ENCODE results near the gene BCAS1.

BCAS1 gene

GRCh38 chr20:53996584-53997486 lies 73.6 kb downstream of the BCAS1 start:
- no peak for ATAC-seq
- TF ChIP-seq, protein P1, sequence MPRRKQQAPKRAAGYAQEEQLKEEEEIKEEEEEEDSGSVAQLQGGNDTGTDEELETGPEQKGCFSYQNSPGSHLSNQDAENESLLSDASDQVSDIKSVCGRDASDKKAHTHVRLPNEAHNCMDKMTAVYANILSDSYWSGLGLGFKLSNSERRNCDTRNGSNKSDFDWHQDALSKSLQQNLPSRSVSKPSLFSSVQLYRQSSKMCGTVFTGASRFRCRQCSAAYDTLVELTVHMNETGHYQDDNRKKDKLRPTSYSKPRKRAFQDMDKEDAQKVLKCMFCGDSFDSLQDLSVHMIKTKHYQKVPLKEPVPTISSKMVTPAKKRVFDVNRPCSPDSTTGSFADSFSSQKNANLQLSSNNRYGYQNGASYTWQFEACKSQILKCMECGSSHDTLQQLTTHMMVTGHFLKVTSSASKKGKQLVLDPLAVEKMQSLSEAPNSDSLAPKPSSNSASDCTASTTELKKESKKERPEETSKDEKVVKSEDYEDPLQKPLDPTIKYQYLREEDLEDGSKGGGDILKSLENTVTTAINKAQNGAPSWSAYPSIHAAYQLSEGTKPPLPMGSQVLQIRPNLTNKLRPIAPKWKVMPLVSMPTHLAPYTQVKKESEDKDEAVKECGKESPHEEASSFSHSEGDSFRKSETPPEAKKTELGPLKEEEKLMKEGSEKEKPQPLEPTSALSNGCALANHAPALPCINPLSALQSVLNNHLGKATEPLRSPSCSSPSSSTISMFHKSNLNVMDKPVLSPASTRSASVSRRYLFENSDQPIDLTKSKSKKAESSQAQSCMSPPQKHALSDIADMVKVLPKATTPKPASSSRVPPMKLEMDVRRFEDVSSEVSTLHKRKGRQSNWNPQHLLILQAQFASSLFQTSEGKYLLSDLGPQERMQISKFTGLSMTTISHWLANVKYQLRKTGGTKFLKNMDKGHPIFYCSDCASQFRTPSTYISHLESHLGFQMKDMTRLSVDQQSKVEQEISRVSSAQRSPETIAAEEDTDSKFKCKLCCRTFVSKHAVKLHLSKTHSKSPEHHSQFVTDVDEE (CRISPR knock-in tag; IDR thresholded peaks at IDR 0.05): no peak
- no peak for TF ChIP-seq ARNTL (CRISPR knock-in tag; IDR thresholded peaks at IDR 0.05; ENCODE audit: borderline replicate concordance, low read depth)

- ATAC-seq: no peak
- TF ChIP-seq ESRRG (CRISPR knock-in tag; IDR thresholded peaks at IDR 0.05): no peak
- no peak for TF ChIP-seq ARNTL (CRISPR knock-in tag; IDR thresholded peaks at IDR 0.05; ENCODE audit: borderline replicate concordance, low read depth)
- no peak for TF ChIP-seq ISL1 (CRISPR knock-in tag; IDR thresholded peaks at IDR 0.05)
- no peak for TF ChIP-seq ZFP30 (CRISPR knock-in tag; IDR thresholded peaks at IDR 0.05)
- no peak for TF ChIP-seq TOX (CRISPR knock-in tag; IDR thresholded peaks at IDR 0.05; ENCODE audit: borderline replicate concordance)
- TF ChIP-seq, protein P1 (CRISPR knock-in tag; IDR thresholded peaks at IDR 0.05): no peak
- TF ChIP-seq OSR1 (CRISPR knock-in tag; IDR thresholded peaks at IDR 0.05): no peak
- no peak for TF ChIP-seq ZC3H10 (CRISPR knock-in tag; IDR thresholded peaks at IDR 0.05)
- TF ChIP-seq, protein P2, sequence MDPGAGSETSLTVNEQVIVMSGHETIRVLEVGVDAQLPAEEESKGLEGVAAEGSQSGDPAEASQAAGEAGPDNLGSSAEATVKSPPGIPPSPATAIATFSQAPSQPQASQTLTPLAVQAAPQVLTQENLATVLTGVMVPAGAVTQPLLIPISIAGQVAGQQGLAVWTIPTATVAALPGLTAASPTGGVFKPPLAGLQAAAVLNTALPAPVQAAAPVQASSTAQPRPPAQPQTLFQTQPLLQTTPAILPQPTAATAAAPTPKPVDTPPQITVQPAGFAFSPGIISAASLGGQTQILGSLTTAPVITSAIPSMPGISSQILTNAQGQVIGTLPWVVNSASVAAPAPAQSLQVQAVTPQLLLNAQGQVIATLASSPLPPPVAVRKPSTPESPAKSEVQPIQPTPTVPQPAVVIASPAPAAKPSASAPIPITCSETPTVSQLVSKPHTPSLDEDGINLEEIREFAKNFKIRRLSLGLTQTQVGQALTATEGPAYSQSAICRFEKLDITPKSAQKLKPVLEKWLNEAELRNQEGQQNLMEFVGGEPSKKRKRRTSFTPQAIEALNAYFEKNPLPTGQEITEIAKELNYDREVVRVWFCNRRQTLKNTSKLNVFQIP (CRISPR knock-in tag; IDR thresholded peaks at IDR 0.05; ENCODE audit: borderline replicate concordance, low read depth): no peak
- TF ChIP-seq, protein P3, sequence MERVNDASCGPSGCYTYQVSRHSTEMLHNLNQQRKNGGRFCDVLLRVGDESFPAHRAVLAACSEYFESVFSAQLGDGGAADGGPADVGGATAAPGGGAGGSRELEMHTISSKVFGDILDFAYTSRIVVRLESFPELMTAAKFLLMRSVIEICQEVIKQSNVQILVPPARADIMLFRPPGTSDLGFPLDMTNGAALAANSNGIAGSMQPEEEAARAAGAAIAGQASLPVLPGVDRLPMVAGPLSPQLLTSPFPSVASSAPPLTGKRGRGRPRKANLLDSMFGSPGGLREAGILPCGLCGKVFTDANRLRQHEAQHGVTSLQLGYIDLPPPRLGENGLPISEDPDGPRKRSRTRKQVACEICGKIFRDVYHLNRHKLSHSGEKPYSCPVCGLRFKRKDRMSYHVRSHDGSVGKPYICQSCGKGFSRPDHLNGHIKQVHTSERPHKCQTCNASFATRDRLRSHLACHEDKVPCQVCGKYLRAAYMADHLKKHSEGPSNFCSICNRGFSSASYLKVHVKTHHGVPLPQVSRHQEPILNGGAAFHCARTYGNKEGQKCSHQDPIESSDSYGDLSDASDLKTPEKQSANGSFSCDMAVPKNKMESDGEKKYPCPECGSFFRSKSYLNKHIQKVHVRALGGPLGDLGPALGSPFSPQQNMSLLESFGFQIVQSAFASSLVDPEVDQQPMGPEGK (CRISPR knock-in tag; IDR thresholded peaks at IDR 0.05; ENCODE audit: borderline replicate concordance): no peak
- TF ChIP-seq ZFP3 (CRISPR knock-in tag; IDR thresholded peaks at IDR 0.05): no peak
These were observed 74.4 kb downstream of the BCAS1 start for GRCh38 chr20:53995949-53996348.

DNA sequence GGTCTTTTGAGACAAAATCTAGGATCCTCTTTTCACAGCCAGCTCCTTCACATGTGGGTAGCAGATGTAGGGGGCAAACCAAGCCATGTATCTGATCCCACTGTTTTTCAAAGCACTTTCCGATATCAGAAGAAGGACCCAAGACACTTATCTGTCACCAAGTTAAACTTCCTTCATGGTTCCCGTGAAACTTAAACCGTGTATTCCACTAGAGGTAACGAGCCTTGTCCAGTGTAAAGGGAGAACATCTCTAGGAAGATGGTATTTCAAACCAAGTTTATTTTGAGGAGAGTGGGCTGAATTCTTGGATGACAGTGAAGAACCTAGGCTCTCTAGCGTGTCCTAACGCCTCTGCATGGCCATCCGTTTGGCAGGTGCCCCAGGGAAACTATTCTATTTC lies 76.3 kb downstream of the BCAS1 start:
- ATAC-seq: no peak
- no peak for TF ChIP-seq ZFP3 (CRISPR knock-in tag; IDR thresholded peaks at IDR 0.05)
- TF ChIP-seq, protein P3 (CRISPR knock-in tag; IDR thresholded peaks at IDR 0.05; ENCODE audit: borderline replicate concordance): no peak
- no peak for TF ChIP-seq ZFP30 (CRISPR knock-in tag; IDR thresholded peaks at IDR 0.05)
- TF ChIP-seq ZC3H10 (CRISPR knock-in tag; IDR thresholded peaks at IDR 0.05): no peak
- no peak for TF ChIP-seq BACH2 (CRISPR knock-in tag; IDR thresholded peaks at IDR 0.05; ENCODE audit: borderline replicate concordance)
- no peak for TF ChIP-seq OSR1 (CRISPR knock-in tag; IDR thresholded peaks at IDR 0.05)
- TF ChIP-seq, protein P2 (CRISPR knock-in tag; IDR thresholded peaks at IDR 0.05; ENCODE audit: borderline replicate concordance, low read depth): no peak
- TF ChIP-seq ZNF70 (CRISPR knock-in tag; IDR thresholded peaks at IDR 0.05): no peak
- no peak for TF ChIP-seq ISL1 (CRISPR knock-in tag; IDR thresholded peaks at IDR 0.05)
- TF ChIP-seq SNAI2 (CRISPR knock-in tag; IDR thresholded peaks at IDR 0.05): no peak
- no peak for TF ChIP-seq ZNF8 (CRISPR knock-in tag; IDR thresholded peaks at IDR 0.05)
- TF ChIP-seq ESRRG (CRISPR knock-in tag; IDR thresholded peaks at IDR 0.05): no peak
- TF ChIP-seq ZNF565 (CRISPR knock-in tag; conservative IDR thresholded peaks at IDR 0.05; ENCODE audit: low read depth): no peak
- TF ChIP-seq RARB (CRISPR knock-in tag; IDR thresholded peaks at IDR 0.05): no peak
- TF ChIP-seq TCF4 (CRISPR knock-in tag; IDR thresholded peaks at IDR 0.05; ENCODE audit: borderline replicate concordance): no peak
- TF ChIP-seq, protein P4, sequence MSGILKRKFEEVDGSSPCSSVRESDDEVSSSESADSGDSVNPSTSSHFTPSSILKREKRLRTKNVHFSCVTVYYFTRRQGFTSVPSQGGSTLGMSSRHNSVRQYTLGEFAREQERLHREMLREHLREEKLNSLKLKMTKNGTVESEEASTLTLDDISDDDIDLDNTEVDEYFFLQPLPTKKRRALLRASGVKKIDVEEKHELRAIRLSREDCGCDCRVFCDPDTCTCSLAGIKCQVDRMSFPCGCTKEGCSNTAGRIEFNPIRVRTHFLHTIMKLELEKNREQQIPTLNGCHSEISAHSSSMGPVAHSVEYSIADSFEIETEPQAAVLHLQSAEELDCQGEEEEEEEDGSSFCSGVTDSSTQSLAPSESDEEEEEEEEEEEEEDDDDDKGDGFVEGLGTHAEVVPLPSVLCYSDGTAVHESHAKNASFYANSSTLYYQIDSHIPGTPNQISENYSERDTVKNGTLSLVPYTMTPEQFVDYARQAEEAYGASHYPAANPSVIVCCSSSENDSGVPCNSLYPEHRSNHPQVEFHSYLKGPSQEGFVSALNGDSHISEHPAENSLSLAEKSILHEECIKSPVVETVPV (CRISPR knock-in tag; IDR thresholded peaks at IDR 0.05): no peak
